ENCODE results near the gene RPS6KA5. TPM values are rescaled to one million over a fixed set of nuclear protein-coding genes. Genes with fewer than 3 reads are reported as not detected.
"Not testable (repeated sequence)": the region's sequence is repeated elsewhere in the genome, so short reads cannot be mapped to it uniquely, and the experiment has no call there.

Gene RPS6KA5
- total RNA-seq, 1 experiment from 2014 or later = 3.8 TPM

GRCh38 chr14:91027561-91027960, 32.9 kb downstream of the RPS6KA5 start:
- no peaks in the 10 kb centered on the region for H3K27me3 ChIP-seq (ENCODE audit: insufficient read depth, low read length)
- no peaks in the 10 kb centered on the region for H3K79me2 ChIP-seq (ENCODE audit: insufficient read depth, low read length)
- H3K18ac ChIP-seq (ENCODE audit: insufficient read length, low read depth, low read length) = no peak overlapping the region
- H3K23me2 ChIP-seq (ENCODE audit: insufficient read length, low read depth, low read length, poor library complexity, severe bottlenecking) = no peaks in the 10 kb centered on the region
- H2AFZ ChIP-seq (ENCODE audit: low read length) = no peak overlapping the region
- H3T11ph ChIP-seq (ENCODE audit: low read length) = no peak overlapping the region
- no peak overlapping the region for H2BK12ac ChIP-seq (ENCODE audit: insufficient read length, low read depth, low read length)
- H3K9me3 ChIP-seq (ENCODE audit: control insufficient read depth, low read depth, low read length) = no peaks in the 10 kb centered on the region
- H3K9ac ChIP-seq (ENCODE audit: extremely low read depth, insufficient read length, low read length) = no peak overlapping the region
- Mint-ChIP-seq H3K4me1 (peaks cover 7 to 12% of the 10 kb centered on the region in 2 experiments), H3K27ac (no peak overlapping the region), H3K9me3 (no peaks in the 10 kb centered on the region; a peak in 1 of 5 replicates), H3K36me3 (ENCODE audit: insufficient read depth in 1 of 3, low read depth in 3 of 3) (peaks cover 0 to 3% (median 0%) of the 10 kb centered on the region in 3 experiments; a peak in 2 of 7 replicates), H3K27me3 (ENCODE audit: low read depth) (no peaks in the 10 kb centered on the region), H3K4me3 (no peak overlapping the region)
- H3K79me1 ChIP-seq (ENCODE audit: insufficient read depth, low read depth, low read length, poor library complexity, severe bottlenecking) = no peaks in the 10 kb centered on the region
- H4K91ac ChIP-seq (ENCODE audit: insufficient read length, low read depth, low read length) = no peak overlapping the region
- TF ChIP-seq CTCF (conservative IDR thresholded peaks at IDR 0.05) = no peak
- H2BK120ac ChIP-seq (ENCODE audit: low read depth, low read length, poor library complexity, severe bottlenecking) = no peak overlapping the region
- DNase-seq = no peak
- H2AK5ac ChIP-seq (ENCODE audit: insufficient read length, low read length) = no peak overlapping the region
- no peak overlapping the region for H3K4ac ChIP-seq (ENCODE audit: low read depth, low read length)
- H3K56ac ChIP-seq (ENCODE audit: insufficient read length, low read depth, low read length) = no peak overlapping the region
- no peak overlapping the region for H3K23ac ChIP-seq (ENCODE audit: insufficient read length, low read depth, low read length)
- H2BK5ac ChIP-seq (ENCODE audit: insufficient read length, low read length) = no peak overlapping the region
- H3K27ac ChIP-seq (ENCODE audit: insufficient read length, low read depth, low read length) = no peak overlapping the region
- H3K14ac ChIP-seq (ENCODE audit: insufficient read depth, low read length) = no peak overlapping the region
- no peaks in the 10 kb centered on the region for H4K20me1 ChIP-seq (ENCODE audit: control insufficient read depth, insufficient read depth, insufficient read length)
- no peak overlapping the region for H2BK20ac ChIP-seq (ENCODE audit: low read depth, low read length, poor library complexity, severe bottlenecking)
- peaks cover 2% of the 10 kb centered on the region; the same call in 1 of the 2 replicates for H3K4me1 ChIP-seq (ENCODE audit: insufficient read depth, low read length)
- no peak overlapping the region for H2BK15ac ChIP-seq (ENCODE audit: low read depth, low read length)
- no peak overlapping the region for H4K5ac ChIP-seq (ENCODE audit: insufficient read length, low read depth, low read length)
- H4K8ac ChIP-seq (replicated peaks; ENCODE audit: insufficient read length, low read depth, low read length) = no peak overlapping the region
- H3K4me2 ChIP-seq (ENCODE audit: insufficient read depth, insufficient read length, low read length) = no peak overlapping the region

DNA sequence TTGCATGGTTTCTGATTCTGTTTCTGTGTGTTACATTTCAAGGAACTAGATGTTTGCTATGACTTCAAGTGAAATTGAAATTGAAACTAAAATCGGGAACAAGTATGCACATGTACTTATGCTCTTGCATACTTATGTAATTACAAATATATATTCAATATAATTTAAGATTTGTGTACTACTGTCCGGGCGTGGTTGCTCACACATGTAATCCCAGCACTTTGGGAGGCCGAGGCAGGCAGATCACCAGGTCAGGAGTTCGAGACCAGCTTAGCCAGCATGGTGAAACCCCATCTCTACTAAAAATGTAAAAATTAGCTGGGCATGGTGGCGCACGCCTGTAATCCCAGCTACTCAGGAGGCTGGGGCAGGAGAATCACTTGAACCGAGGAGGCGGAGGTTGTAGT, 37.8 kb downstream of the RPS6KA5 start:
- not testable (repeated sequence) for H3K14ac ChIP-seq (ENCODE audit: insufficient read depth, low read length); H2AFZ ChIP-seq (ENCODE audit: low read length); H2BK20ac ChIP-seq (ENCODE audit: low read depth, low read length, poor library complexity, severe bottlenecking); H3K4me2 ChIP-seq (ENCODE audit: insufficient read depth, insufficient read length, low read length); H4K8ac ChIP-seq (replicated peaks; ENCODE audit: insufficient read length, low read depth, low read length); H3K4me3 Mint-ChIP-seq; H3K79me2 ChIP-seq (ENCODE audit: insufficient read depth, low read length); H3K27me3 ChIP-seq (ENCODE audit: insufficient read depth, low read length); H3K27me3 Mint-ChIP-seq (ENCODE audit: low read depth); H3K27ac ChIP-seq (ENCODE audit: insufficient read length, low read depth, low read length); H3K9me3 ChIP-seq (ENCODE audit: control insufficient read depth, low read depth, low read length); H3K4me1 Mint-ChIP-seq; H3K9me3 Mint-ChIP-seq; H3K79me1 ChIP-seq (ENCODE audit: insufficient read depth, low read depth, low read length, poor library complexity, severe bottlenecking); H2BK5ac ChIP-seq (ENCODE audit: insufficient read length, low read length); H3K4ac ChIP-seq (ENCODE audit: low read depth, low read length); H2AK5ac ChIP-seq (ENCODE audit: insufficient read length, low read length); H4K20me1 ChIP-seq (ENCODE audit: control insufficient read depth, insufficient read depth, insufficient read length); H4K91ac ChIP-seq (ENCODE audit: insufficient read length, low read depth, low read length); H2BK120ac ChIP-seq (ENCODE audit: low read depth, low read length, poor library complexity, severe bottlenecking); H2BK12ac ChIP-seq (ENCODE audit: insufficient read length, low read depth, low read length); H4K5ac ChIP-seq (ENCODE audit: insufficient read length, low read depth, low read length); H3K56ac ChIP-seq (ENCODE audit: insufficient read length, low read depth, low read length); H3K23me2 ChIP-seq (ENCODE audit: insufficient read length, low read depth, low read length, poor library complexity, severe bottlenecking); H3K9ac ChIP-seq (ENCODE audit: extremely low read depth, insufficient read length, low read length); DNase-seq; H3T11ph ChIP-seq (ENCODE audit: low read length); H2BK15ac ChIP-seq (ENCODE audit: low read depth, low read length); H3K4me1 ChIP-seq (ENCODE audit: insufficient read depth, low read length); H3K36me3 Mint-ChIP-seq (ENCODE audit: insufficient read depth in 1 of 3, low read depth in 3 of 3); H3K27ac Mint-ChIP-seq; H3K18ac ChIP-seq (ENCODE audit: insufficient read length, low read depth, low read length); H3K23ac ChIP-seq (ENCODE audit: insufficient read length, low read depth, low read length)
- WGBS (ENCODE audit: extremely low coverage, insufficient read length, low lambda C conversion rate) = no CpG with 5 or more reads among the region's 9 CpGs
